Common myeloid progenitor, CD34-positive (primary cell): ENCODE results near the gene SLC15A2.
A peak's percentile ranks its signal among the peaks of the same experiment; 100 is the strongest.

Experiments
- CTCF ChIA-PET: fragments of 350-600 bp; sonication (Branson Sonifier 250); formaldehyde crosslinking; loops from one replicate; lab custom pipeline; 2021; ENCODE audit warnings: antibody characterized with exemption; lab: Charles Lee
- POLR2A ChIA-PET: fragments of 350-600 bp; sonication (Branson Sonifier 250); formaldehyde crosslinking; loops from one replicate; lab custom pipeline; 2021; ENCODE audit warnings: antibody characterized with exemption; lab: Charles Lee
- DNase-seq, 3 donors: peaks; one replicate each; pipeline versions ENCODE4 v3.0.0 to v3.0.0-alpha.2; 2013
- H3K27ac ChIP-seq, 2 experiments: 1 replicate in 1 of 2; 2 replicates in 1 of 2; pipeline ENCODE4 v1.7.0; 2013; ENCODE audit warnings: inconsistent platforms in 2 of 2, low read length in 2 of 2, mild to moderate bottlenecking in 2 of 2, low read depth in 1 of 2, moderate library complexity in 1 of 2; ENCODE audit not compliant: severe bottlenecking in 2 of 2, insufficient read depth in 1 of 2, poor library complexity in 1 of 2
- H3K27me3 ChIP-seq, 5 experiments: replicated peaks in 2 of 5; 1 replicate in 3 of 5; 2 replicates in 2 of 5; pipeline versions ENCODE4 v1.6.1 to v1.7.0; 2013; ENCODE audit warnings: low read length in 4 of 5, mild to moderate bottlenecking in 2 of 5, moderate library complexity in 2 of 5, inconsistent platforms in 1 of 5; ENCODE audit not compliant: insufficient read depth in 5 of 5, control insufficient read depth in 4 of 5
- H3K36me3 ChIP-seq, 4 experiments: 1 replicate in 2 of 4; 2 replicates in 2 of 4; pipeline versions ENCODE4 v1.6.1 to v1.7.0; 2013; ENCODE audit warnings: low read length in 3 of 4, control low read depth in 1 of 4, mild to moderate bottlenecking in 1 of 4; ENCODE audit not compliant: control insufficient read depth in 4 of 4, insufficient read depth in 4 of 4
- H3K4me1 ChIP-seq, 4 experiments: 1 replicate in 3 of 4; 2 replicates in 1 of 4; pipeline versions ENCODE4 v1.6.1 to v1.7.1; 2013; ENCODE audit warnings: low read length in 3 of 4, mild to moderate bottlenecking in 3 of 4, control low read depth in 1 of 4, inconsistent platforms in 1 of 4, moderate library complexity in 1 of 4; ENCODE audit not compliant: control insufficient read depth in 4 of 4, insufficient read depth in 4 of 4; ENCODE audit errors: control extremely low read depth in 1 of 4
- H3K4me3 ChIP-seq, 7 experiments: 1 replicate in 4 of 7; 2 replicates in 3 of 7; pipeline versions ENCODE4 v1.5.1 to v1.7.0; 2013; ENCODE audit warnings: mild to moderate bottlenecking in 7 of 7, low read length in 6 of 7, moderate library complexity in 6 of 7, inconsistent platforms in 2 of 7, low read depth in 2 of 7, control low read depth in 1 of 7; ENCODE audit not compliant: insufficient read depth in 4 of 7, control insufficient read depth in 1 of 7; ENCODE audit errors: extremely low read depth in 1 of 7
- H3K9me3 ChIP-seq, 5 experiments: 1 replicate in 4 of 5; 2 replicates in 1 of 5; pipeline versions ENCODE4 v1.6.1 to v1.7.1; 2013; ENCODE audit warnings: low read length in 4 of 5, mild to moderate bottlenecking in 2 of 5, inconsistent platforms in 1 of 5, low read depth in 1 of 5, moderate library complexity in 1 of 5; ENCODE audit not compliant: control insufficient read depth in 4 of 5, insufficient read depth in 2 of 5; ENCODE audit errors: control extremely low read depth in 1 of 5
- WGBS: methylation state at CpG from one replicate; pipeline ENCODE4 v1.1.5; 2013; ENCODE audit not compliant: insufficient coverage; 5-methylcytosine and 5-hydroxymethylcytosine counted together

Gene SLC15A2

DNA sequence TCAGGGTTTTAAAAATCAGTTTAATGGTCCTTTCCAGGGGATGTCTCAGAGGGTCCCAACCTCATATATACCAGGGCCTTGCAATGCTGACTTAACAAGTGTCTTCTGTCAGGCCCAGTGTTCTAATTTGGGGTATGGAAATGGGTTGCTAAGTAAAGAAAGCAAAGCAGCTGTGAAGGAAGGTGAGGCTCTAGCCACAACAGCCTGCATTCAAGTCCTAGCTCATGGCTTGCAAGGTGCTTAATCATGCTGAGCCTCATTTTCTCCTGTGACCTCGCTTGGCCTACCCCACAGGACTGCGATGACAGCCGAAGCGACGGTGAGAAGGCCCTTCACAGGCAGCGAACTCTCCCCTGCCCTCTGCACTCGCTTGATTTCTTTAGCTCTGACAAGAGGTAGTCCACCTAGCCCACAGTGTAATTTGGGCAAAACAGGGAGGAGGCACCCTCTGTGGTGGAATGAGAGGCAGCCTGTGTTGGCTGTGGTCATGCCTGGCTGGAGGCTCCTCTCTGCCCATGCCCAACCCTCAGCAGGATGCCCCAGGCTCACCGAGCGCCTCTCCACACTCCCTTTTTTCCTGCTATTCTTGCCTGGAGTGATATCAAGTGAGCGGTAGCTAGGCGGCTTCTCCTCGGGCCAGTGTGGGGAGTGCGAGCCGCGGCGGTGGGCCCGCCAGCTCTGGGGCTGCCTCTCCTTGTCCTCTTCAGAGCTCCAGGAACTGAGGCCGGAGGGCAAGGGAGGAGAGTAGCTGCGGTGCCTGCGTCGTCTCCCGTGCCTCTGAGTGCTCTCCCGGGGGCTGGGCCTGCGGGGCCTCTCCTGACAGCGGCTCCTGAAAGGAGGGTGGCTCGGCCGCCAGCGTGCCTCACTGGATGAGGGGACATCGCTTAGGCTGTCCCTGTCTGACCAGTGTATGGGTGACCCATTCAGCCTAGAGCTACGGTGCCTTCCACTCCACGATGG, 98.7 kb downstream of the SLC15A2 start:
- H3K36me3 ChIP-seq: peaks cover 0 to 1% (median 0%) of the 10 kb centered on the region in 4 experiments
- H3K9me3 ChIP-seq: no peaks in the 10 kb centered on the region
- WGBS: 98% methylated on average over 25 of the region's 31 CpGs
- ChIA-PET CTCF (interaction anchor here (1.4 kb wide), 1 partner anchor 33 kb away, joined by 5 read pairs; no protein-coding TSS in a partner anchor), POLR2A (no interaction called here)
- no peak overlapping the region for H3K4me3 ChIP-seq
- H3K27ac ChIP-seq: no peak overlapping the region
- peaks cover 0 to 55% (median 33%) of the 10 kb centered on the region in 4 experiments for H3K4me1 ChIP-seq
- no peaks in the 10 kb centered on the region for H3K27me3 ChIP-seq
- DNase-seq: peak in 2 of 3 donors; percentile 14 to 31
